CD4-positive, alpha-beta T cell treated with Interleukin-15 for 1 hour (primary cell): Measurements from ENCODE around the gene CIAO2B.
"Not testable (repeated sequence)": the region's sequence is repeated elsewhere in the genome, so short reads cannot be mapped to it uniquely, and the experiment has no call there.

Source experiments
- DNase-seq: peaks from one replicate; pipeline ENCODE4 v3.0.0-alpha.2; 2020

The CIAO2B gene

GRCh38 chr16:66936889-66937554 is 2.8 kb upstream of the CIAO2B start:
- no peak for DNase-seq

DNA sequence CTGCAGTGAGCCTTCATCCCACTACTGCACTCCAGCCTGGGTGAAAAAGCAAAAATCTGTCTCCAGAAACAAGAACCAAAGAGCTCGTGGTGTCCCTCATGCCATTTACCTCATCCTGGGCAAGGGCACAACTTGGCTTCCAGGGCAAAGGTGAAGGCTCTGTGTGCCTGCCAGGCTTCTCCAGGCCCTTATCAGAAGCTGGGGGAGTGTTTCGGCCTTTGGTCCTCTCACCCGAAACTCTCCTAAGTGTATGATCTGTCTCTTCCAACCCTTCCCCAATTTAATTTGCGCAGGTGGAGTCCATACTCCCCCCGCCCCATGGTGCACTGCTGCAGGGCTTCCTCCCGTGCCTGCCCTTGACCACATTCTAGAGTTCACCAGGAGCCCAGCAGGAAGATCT is 2.3 kb upstream of the CIAO2B start:
- DNase-seq: no peak

DNA sequence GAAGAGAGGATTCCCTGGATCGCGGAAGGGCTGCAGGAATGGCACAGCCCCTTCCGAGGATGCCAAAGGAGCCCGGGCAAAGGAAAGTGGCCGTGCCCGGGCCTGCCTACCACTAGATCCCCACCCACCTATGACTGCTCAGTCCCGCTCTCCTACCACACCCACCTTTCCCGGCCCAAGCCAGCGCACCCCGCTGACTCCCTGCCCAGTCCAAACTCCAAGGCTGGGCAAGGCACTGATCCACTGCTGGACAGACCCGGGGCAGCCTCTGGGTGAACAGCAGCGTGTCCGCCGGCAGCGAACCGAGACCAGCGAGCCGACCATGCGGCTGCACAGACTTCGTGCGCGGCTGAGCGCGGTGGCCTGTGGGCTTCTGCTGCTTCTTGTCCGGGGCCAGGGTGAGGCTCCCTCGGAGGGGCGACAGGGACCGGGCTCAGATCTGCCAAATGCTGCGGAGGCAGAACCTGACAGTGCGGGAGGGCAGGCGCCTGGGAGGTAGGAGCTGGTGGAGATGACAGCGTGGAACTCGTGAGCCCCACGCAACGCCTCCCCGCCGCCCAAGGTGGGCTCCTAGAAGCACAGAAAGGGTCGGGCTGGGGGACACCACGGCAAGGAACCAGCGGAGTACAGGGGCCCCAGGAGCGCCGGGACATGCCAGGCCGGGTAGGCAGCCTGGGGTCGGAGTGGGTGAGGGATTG is 1.3 kb upstream of the CIAO2B start, which contains the start of gene CES2:
CES2 (plus strand) TSS at position 203 of the 698 bp plus-strand sequence; CDS start at position 323, 120 bp downstream.
- no peak for DNase-seq

GRCh38 chr16:66934839-66935313 is 674 bp upstream of the CIAO2B start:
- DNase-seq: not testable (repeated sequence)

- peak; percentile 35 for DNase-seq
Observed at GRCh38 chr16:66933776-66934137, 445 bp downstream of the CIAO2B start.

DNA sequence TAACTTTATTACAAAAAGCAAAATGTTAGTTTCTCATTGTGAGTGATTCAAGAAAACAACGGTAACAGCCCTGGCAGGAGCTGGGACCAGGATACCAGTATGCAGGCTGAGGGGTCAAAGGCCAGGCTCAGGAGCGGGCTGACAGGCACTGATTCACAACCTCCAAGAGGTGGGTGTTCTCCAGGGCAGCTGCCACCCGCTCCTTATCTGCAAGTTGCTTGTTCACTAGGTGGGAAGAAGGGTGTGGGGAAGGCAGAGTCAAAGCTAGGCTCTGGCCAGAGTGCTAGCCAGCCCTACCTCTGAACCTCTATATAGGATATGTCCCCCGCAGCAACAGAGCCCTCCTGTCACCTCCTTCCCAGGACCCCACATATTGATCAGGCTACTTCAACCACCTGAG is 2.1 kb downstream of the CIAO2B start:
- DNase-seq: no peak

GRCh38 chr16:66931665-66932064 is 2.5 kb downstream of the CIAO2B start:
- no peak for DNase-seq

DNA sequence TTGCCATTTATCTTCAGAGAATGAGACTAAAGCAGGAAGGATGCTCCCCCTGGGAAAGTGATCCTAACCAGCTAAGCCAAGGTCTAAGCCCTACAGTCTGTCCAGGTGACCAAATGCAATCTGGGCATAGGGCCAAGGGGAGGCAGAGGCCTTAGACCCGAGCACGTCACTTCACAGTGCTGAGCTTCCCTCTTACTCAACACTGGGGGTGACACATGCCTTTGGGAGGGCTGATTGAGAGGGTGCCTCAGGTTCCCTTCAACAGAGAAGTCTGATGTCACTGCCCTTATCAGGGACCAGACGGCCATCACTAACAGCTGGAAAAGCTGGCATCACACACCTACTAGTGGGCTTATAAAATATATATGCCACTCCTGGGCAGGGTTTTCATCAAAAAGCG is 4.0 kb downstream of the CIAO2B start:
- no peak for DNase-seq

GRCh38 chr16:66928702-66929388 is 5.4 kb downstream of the CIAO2B start:
- no peak for DNase-seq

DNA sequence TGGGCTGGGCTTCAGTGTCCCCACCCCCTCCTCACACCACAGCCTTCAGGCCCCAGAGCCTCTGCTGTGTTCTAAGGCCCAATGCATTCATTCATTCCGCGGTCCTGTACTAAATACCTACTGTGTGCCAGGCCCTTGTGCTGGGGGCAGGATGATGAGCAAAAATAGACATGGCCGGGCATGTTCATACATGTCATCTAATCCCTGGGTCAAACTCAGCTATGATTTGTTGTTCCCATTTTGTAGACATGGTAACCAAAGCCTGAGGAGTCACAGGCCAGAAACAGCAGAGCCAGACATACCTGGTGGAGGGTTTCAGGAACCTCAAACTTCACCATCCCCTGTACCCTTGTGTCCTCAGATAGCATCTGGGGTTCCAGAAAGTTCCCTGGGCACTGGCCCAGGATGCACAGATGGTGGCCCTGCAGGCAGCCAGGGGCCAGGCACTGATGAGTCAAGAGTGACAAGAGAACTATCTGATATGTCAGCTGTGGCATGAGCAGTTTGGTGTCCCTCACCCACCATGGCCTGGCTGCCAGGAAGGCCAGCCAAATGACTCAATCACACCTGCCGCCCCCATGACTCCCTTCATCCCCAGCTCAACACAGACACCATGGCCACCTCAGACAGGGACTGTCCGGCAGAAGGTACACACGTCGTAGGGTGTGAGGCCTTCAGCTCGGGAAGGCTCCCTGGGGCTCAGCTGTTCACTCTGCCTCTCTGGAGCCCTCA is 6.1 kb downstream of the CIAO2B start:
- DNase-seq: no peak

GRCh38 chr16:66926961-66927436 is 7.2 kb downstream of the CIAO2B start:
- DNase-seq: peak; percentile 35

DNA sequence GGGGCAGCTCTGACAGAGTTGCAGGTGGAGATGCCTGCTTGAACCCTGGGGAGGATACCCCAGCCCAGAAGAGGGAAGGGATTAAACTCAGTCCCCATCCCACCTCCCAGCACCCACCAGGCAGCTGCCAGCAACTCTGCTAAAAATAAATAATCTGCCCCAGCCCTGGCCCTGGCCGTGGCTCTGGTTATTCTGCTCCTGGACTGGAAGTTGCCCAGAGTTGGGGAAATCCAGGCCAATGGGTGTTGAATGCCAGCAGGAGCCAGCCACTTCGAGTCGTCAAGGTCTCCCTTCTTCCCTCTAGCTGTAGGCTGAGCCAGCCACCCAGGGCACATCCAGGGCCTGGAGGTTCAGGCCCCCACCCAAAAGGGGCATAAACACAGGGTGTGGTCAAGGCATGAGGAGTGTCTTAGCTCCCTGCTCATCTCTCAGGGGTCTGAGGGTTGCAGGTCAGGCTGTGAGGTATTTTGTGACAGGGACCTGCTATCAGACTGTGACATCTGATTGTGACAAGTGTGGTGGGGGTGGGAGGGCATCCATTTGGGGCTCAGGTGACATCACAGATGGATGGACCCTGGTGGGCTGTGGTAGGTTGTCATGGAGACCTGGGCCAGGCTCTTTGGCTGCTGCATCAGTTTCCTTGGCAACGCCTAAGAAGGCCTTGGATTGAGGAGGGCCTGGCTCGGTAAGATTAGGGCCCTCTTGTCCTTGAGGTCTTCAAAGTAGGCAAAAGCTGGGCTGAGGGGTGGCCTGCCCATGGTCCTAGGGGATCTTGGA is 7.8 kb downstream of the CIAO2B start:
- DNase-seq: no peak

DNA sequence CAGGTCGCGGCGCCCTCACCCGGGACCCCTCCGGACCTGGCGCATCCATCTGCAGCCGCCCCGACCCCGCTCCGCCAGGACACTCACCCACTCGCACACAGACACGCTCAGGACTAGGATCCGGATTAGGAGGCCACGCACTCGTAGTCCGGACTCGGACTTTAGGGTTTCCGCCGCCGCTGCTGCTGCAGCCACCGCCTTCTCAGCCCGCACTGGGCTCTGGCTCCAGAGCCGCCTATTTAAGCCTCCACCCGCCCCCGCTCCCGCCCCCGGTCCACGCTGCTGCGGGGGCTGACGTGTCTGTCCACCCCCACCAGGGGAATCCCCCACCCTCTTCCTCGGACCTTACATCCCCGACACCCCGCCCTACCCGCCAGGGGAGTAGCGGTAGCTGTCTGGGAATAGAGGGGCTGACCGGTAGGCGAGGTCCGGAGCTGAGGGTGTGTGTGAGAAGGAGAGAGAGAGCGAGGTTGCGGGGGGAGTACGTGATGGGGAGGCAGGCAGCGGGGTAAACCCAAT is 8.8 kb downstream of the CIAO2B start, which contains the start of gene RRAD:
RRAD (minus strand) TSS at position 214 of the 519 bp plus-strand sequence. CDS start 356 bp downstream, outside the sequence.
- peak; percentile 48 for DNase-seq

DNA sequence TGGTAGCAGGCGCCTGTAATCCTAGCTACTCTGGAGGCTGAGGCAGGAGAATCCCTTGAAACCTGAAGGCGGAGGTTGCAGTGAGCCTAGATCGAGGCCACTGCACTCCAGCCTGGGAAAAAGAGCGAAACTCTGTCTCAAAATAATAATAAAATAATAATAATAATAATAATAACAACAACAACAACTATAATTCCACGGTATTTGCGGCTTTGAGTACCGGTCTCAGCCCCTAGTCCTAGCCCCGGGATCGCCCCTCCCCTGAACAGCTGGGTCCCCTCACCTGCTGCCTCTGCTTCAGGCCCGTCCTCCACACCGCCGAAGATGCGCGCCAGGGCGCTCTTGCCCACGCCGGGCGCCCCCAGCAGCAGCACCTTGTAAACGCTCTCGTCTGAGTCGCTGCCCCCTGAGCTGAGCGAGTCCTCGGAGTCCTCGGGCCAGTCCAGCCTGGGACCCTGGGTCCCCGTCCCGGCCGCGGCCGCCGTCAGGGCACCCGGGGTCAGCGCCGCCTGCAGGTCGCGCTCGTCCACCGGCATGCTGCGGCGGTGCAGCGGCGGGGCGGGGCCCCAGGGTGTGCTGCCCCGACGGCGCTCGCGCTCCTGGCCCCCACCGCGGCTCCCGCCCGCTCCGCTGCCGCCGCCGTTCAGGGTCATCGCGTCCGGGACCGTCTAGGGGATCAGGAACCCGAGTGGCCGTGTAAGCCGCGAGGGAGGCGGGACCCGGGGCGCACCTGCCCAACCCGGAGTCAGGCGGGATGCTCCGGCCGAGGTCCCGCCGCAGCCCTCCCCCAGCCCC is 9.5 kb downstream of the CIAO2B start:
- DNase-seq: no peak

GRCh38 chr16:66923866-66924265 is 10.3 kb downstream of the CIAO2B start:
- DNase-seq: no peak

GRCh38 chr16:66923247-66923731 is 10.9 kb downstream of the CIAO2B start:
- DNase-seq: no peak

DNA sequence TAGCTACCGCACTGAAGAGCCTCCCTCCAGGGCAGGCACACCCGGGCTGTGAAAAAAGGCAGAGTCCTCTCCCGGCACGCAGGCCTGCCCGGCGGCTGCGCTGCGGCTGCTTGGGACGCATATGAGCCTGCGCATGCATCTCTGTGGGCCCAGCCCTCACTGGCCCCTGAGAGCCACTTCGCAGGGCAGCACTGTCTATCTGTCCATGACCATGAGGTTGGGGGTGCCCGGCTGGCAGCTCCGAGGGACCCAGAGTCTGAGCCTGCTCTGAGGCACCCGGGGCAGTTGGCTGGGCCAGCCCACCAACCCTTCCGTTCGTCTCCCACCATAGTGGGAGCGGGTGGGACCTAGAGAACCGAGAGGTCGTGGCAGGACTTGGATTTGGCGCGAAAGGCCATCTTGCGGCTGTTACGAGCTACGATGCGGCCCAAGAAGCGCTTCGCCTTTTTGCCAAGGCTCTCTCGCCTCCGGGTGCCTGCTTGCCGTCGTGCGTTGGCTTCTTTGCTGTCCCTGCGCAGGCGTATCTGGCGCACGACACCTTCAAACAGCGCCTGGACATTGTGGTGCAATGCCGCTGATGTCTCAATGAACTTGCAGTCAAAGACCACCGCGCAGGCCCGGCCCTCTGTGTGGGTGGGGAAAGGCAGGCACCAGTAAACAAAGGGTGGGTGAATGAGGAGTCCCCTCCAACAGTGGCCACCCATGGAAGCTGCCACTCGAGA is 12.3 kb downstream of the CIAO2B start:
- DNase-seq: no peak

DNA sequence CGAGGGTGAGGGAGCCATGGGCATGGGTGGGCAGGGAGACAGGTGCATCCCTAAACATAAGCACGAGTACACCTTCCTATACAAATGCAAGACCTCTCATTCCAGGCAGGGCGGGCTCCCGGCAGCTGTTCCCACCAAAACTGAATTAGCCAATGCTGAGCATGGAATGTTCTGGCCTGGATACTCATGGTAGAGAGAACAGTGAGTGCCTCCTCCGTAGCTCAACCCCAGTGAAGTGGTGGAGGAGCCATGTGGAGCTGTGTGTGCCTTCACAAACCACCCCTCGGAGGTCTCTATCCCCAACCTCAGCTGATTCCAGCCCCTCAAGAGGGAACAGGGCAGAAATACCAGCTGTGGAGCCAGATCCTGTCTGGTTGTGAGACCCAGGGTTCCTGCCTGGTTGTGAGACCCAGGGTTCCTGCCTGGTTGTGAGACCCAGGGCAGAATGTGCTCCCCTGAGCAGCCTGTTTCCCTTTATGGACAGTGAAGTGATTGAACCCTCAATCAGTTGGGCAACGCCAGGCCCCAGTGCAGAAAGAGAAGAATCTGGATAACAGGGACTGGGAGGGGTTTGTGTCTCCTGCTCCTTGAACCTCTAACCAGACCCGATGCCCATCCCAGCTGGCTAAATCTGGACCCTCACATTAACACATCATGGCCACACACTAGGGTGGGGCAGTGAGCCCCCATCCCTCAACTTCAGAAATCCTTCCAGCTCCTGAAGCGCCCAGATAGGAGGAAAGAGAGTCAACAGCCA is 13.1 kb downstream of the CIAO2B start:
- DNase-seq: no peak

- no peak for DNase-seq
Observed at GRCh38 chr16:66920299-66920590, 14.0 kb downstream of the CIAO2B start.
